ENCODE measurements around the gene SNX10. TPM values are rescaled to one million over a fixed set of nuclear protein-coding genes. Genes with fewer than 3 reads are reported as not detected.

The SNX10 gene
- total RNA-seq, 2 donors from 2014 or later = 13.2 to 19.3 TPM

GRCh38 chr7:26349005-26349915, 57.6 kb downstream of the SNX10 start:
- Mint-ChIP-seq H3K4me3 (no peak overlapping the region), H3K36me3 (ENCODE audit: low read depth) (no peaks in the 10 kb centered on the region)
- no peak for TF ChIP-seq CTCF (conservative IDR thresholded peaks at IDR 0.05)

GRCh38 chr7:26351171-26351570, 59.5 kb downstream of the SNX10 start:
- H3K36me3 Mint-ChIP-seq (ENCODE audit: low read depth) = no peaks in the 10 kb centered on the region
- Histone ChIP-seq H3K27ac (ENCODE audit: low read depth, low read length) (no peak overlapping the region), H3K27me3 (ENCODE audit: control insufficient read depth, insufficient read depth, low read length, poor library complexity, severe bottlenecking) (no peaks in the 10 kb centered on the region), H3K36me3 (ENCODE audit: control insufficient read depth, insufficient read depth, low read length) (no peaks in the 10 kb centered on the region), H3K9me3 (ENCODE audit: control insufficient read depth, low read length) (no peaks in the 10 kb centered on the region), H3K4me1 (ENCODE audit: control insufficient read depth, insufficient read depth, low read length) (no peaks in the 10 kb centered on the region), H3K9ac (ENCODE audit: extremely low read depth, low read length, poor library complexity, severe bottlenecking) (no peak overlapping the region), H3K4me3 (ENCODE audit: low read length) (no peak overlapping the region)
- H3K27ac Mint-ChIP-seq = no peak overlapping the region
- no peaks in the 10 kb centered on the region for H3K9me3 Mint-ChIP-seq
- no peak for DNase-seq
- no peak overlapping the region for H3K4me3 Mint-ChIP-seq
- H3K27me3 Mint-ChIP-seq (ENCODE audit: insufficient read depth) = no peaks in the 10 kb centered on the region
- 85 to 86% methylated on average over 1 of the region's 1 CpG for WGBS, 2 experiments (ENCODE audit: insufficient coverage in 1 of 2, insufficient read length in 1 of 2)
- H3K4me1 Mint-ChIP-seq = no peaks in the 10 kb centered on the region
- no peak for TF ChIP-seq CTCF (conservative IDR thresholded peaks at IDR 0.05)

More at GRCh38 chr7:26349005-26349915, 57.6 kb downstream of the SNX10 start:
- no peaks in the 10 kb centered on the region for H3K9me3 ChIP-seq (ENCODE audit: control insufficient read depth, low read length)
- H3K9ac ChIP-seq (ENCODE audit: extremely low read depth, low read length, poor library complexity, severe bottlenecking) = no peak overlapping the region
- WGBS, 2 experiments (ENCODE audit: insufficient coverage in 1 of 2, insufficient read length in 1 of 2) = 91 to 100% methylated on average over 2 to 6 of the region's 6 CpGs
- Mint-ChIP-seq H3K27me3 (ENCODE audit: insufficient read depth) (no peaks in the 10 kb centered on the region), H3K27ac (no peak overlapping the region), H3K9me3 (peaks cover 1% of the 10 kb centered on the region), H3K4me1 (peaks cover 11% of the 10 kb centered on the region)
- H3K27ac ChIP-seq (ENCODE audit: low read depth, low read length) = no peak overlapping the region
- no peak for DNase-seq
- no peak overlapping the region for H3K4me3 ChIP-seq (ENCODE audit: low read length)
- H3K27me3 ChIP-seq (ENCODE audit: control insufficient read depth, insufficient read depth, low read length, poor library complexity, severe bottlenecking) = no peaks in the 10 kb centered on the region
- H3K4me1 ChIP-seq (ENCODE audit: control insufficient read depth, insufficient read depth, low read length) = peaks cover 7% of the 10 kb centered on the region
- no peaks in the 10 kb centered on the region for H3K36me3 ChIP-seq (ENCODE audit: control insufficient read depth, insufficient read depth, low read length)

- 94% methylated on average over 3 of the region's 3 CpGs; no CpG with 5 or more reads in 1 of the 2 experiments for WGBS, 2 experiments (ENCODE audit: insufficient coverage in 1 of 2, insufficient read length in 1 of 2)
- no peaks in the 10 kb centered on the region for H3K9me3 ChIP-seq (ENCODE audit: control insufficient read depth, low read length)
- no peak overlapping the region for H3K4me3 ChIP-seq (ENCODE audit: low read length)
- Mint-ChIP-seq H3K4me1 (no peaks in the 10 kb centered on the region), H3K27me3 (ENCODE audit: insufficient read depth) (no peaks in the 10 kb centered on the region), H3K9me3 (no peaks in the 10 kb centered on the region), H3K27ac (no peak overlapping the region), H3K4me3 (no peak overlapping the region), H3K36me3 (ENCODE audit: low read depth) (no peaks in the 10 kb centered on the region)
- no peaks in the 10 kb centered on the region for H3K4me1 ChIP-seq (ENCODE audit: control insufficient read depth, insufficient read depth, low read length)
- H3K9ac ChIP-seq (ENCODE audit: extremely low read depth, low read length, poor library complexity, severe bottlenecking) = no peak overlapping the region
- TF ChIP-seq CTCF (conservative IDR thresholded peaks at IDR 0.05) = no peak
- no peak for DNase-seq
- H3K27ac ChIP-seq (ENCODE audit: low read depth, low read length) = no peak overlapping the region
- H3K36me3 ChIP-seq (ENCODE audit: control insufficient read depth, insufficient read depth, low read length) = no peaks in the 10 kb centered on the region
- H3K27me3 ChIP-seq (ENCODE audit: control insufficient read depth, insufficient read depth, low read length, poor library complexity, severe bottlenecking) = no peaks in the 10 kb centered on the region
Measured at GRCh38 chr7:26356229-26356628, 64.6 kb downstream of the SNX10 start.
